Calu3 (cell line): ENCODE results near the gene TNFSF15. TPM values are rescaled to one million over a fixed set of nuclear protein-coding genes. Genes with fewer than 3 reads are reported as not detected.

Experiments used
- BruUV-seq: library from RNA; stranded (reverse); fragments of 400-500 nt; replicated peaks from 2 replicates; lab custom pipeline; 2021; lab: Mats Ljungman, UMichigan
- CTCF ChIA-PET: fragments of 300-600 bp; sonication (Branson Sonifier 250); formaldehyde crosslinking; loops from one replicate; lab custom pipeline; 2022; ENCODE audit warnings: antibody characterized with exemption; lab: Charles Lee
- DNase-seq: peaks from one replicate; pipeline ENCODE4 v3.0.0; 2022
- H3K27ac Mint-ChIP-seq: one replicate; pipeline ENCODE4 v1.8.0; 2022; ENCODE audit warnings: mixed read lengths; ENCODE audit not compliant: unreplicated experiment
- H3K27me3 Mint-ChIP-seq: one replicate; pipeline ENCODE4 v1.8.0; 2022; ENCODE audit warnings: mixed read lengths; ENCODE audit not compliant: unreplicated experiment
- H3K36me3 Mint-ChIP-seq: one replicate; pipeline ENCODE4 v1.8.0; 2022; ENCODE audit warnings: mild to moderate bottlenecking, moderate library complexity, mixed read lengths; ENCODE audit not compliant: insufficient read depth, unreplicated experiment
- H3K4me1 Mint-ChIP-seq: one replicate; pipeline ENCODE4 v1.8.0; 2022; ENCODE audit warnings: mild to moderate bottlenecking, low read depth, mixed read lengths; ENCODE audit not compliant: unreplicated experiment
- H3K4me3 Mint-ChIP-seq: one replicate; pipeline ENCODE4 v1.8.0; 2022; ENCODE audit warnings: mild to moderate bottlenecking, low read depth, moderate library complexity, mixed read lengths; ENCODE audit not compliant: unreplicated experiment
- H3K9me3 Mint-ChIP-seq: one replicate; pipeline ENCODE4 v1.8.0; 2022; ENCODE audit warnings: low read depth, mixed read lengths; ENCODE audit not compliant: unreplicated experiment
- intact Hi-C: fragments of 100-400 bp; cut with micrococcal nuclease; formaldehyde crosslinking; loops from one replicate; pipeline ENCODE4 v1.10.0; 2022; ENCODE audit not compliant: unreplicated experiment
- total RNA-seq: library from RNA; stranded (reverse); gene quantifications from 2 replicates; pipeline ENCODE4 v1.2.3, GENCODE V29; 2022
- TF ChIP-seq, protein P1 (sequence below): fragments of 200-600 bp; IDR thresholded peaks from one replicate; pipeline ENCODE4 v1.8.0; 2022; ENCODE audit warnings: antibody characterized with exemption; ENCODE audit not compliant: unreplicated experiment

The TNFSF15 gene
- total RNA-seq, 1 experiment from 2014 or later, result 4.9 TPM

DNA sequence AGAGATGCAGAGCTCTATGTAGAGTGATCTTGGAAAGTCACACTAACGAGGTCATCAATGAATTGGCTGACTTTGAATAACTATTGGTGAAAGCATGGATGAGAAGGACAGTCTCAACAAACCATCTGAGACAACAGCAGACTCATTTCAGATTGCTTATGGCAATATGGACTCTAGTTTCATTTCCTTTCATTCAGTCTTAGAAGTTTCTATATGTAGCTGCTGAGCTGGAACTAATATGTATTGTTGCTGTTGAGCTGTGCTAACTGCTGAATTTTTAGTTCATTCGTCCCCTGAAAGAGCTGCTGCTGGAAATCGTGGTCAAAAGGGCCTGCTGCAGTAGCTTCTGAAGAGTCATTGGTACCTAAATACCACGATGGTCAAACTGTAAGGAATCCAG lies 31.3 kb downstream of the TNFSF15 start:
- H3K36me3 Mint-ChIP-seq, result no peaks in the 10 kb centered on the region
- no peak overlapping the region for H3K27ac Mint-ChIP-seq
- H3K4me1 Mint-ChIP-seq, result peaks cover 41% of the 10 kb centered on the region
- DNase-seq, result no peak
- H3K9me3 Mint-ChIP-seq, result no peaks in the 10 kb centered on the region
- CTCF ChIA-PET, result no interaction called here
- BruUV-seq, result no TSS peak
- intact Hi-C loops, result no loop called here
- TF ChIP-seq, protein P1, sequence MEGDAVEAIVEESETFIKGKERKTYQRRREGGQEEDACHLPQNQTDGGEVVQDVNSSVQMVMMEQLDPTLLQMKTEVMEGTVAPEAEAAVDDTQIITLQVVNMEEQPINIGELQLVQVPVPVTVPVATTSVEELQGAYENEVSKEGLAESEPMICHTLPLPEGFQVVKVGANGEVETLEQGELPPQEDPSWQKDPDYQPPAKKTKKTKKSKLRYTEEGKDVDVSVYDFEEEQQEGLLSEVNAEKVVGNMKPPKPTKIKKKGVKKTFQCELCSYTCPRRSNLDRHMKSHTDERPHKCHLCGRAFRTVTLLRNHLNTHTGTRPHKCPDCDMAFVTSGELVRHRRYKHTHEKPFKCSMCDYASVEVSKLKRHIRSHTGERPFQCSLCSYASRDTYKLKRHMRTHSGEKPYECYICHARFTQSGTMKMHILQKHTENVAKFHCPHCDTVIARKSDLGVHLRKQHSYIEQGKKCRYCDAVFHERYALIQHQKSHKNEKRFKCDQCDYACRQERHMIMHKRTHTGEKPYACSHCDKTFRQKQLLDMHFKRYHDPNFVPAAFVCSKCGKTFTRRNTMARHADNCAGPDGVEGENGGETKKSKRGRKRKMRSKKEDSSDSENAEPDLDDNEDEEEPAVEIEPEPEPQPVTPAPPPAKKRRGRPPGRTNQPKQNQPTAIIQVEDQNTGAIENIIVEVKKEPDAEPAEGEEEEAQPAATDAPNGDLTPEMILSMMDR, result no peak
- H3K27me3 Mint-ChIP-seq, result peaks cover 10% of the 10 kb centered on the region
- no peak overlapping the region for H3K4me3 Mint-ChIP-seq

DNA sequence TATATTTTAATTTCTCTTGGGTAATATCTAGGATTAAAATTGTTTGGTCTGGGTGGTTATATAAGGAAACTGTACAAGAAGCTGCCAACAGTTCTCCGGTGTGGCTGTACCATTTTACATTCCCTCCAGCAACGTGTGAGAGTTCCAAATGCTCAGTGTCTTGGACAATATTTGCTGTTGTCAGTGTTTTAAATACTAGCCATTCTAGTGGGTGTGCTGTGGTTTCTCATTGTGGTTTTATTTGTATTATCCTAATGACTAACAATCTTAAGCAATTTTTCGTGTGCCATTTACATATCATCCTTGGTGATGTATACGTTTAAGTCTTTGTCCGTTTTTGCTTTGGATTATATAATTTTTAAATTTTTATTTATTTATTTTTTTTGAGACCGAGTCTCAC lies 34.0 kb downstream of the TNFSF15 start:
- no peak overlapping the region for H3K4me3 Mint-ChIP-seq
- no peak overlapping the region for H3K27ac Mint-ChIP-seq
- intact Hi-C loops, result no loop called here
- H3K9me3 Mint-ChIP-seq, result no peaks in the 10 kb centered on the region
- peaks cover 16% of the 10 kb centered on the region for H3K4me1 Mint-ChIP-seq
- TF ChIP-seq, protein P1, result no peak
- no peak for DNase-seq
- CTCF ChIA-PET, result no interaction called here
- no peaks in the 10 kb centered on the region for H3K27me3 Mint-ChIP-seq
- H3K36me3 Mint-ChIP-seq, result no peaks in the 10 kb centered on the region
- BruUV-seq, result no TSS peak

DNA sequence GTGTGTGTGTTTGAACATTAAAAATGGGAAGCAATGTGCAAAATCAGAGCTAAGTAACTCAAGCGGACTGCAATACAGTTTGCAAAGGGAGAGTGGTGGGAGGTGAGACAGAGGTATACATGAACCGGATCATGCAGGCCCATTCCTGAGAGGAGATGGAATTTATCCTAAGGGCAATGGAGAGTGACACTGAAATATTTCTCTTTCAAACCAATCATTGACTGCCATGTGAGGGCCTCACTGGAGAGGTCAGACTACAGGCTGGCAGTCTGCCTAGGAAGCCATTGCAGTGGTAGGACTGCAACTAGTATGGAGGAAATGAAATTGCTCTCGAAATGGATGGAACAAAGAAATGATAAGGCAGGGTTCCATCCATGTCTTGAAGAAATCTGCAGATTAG lies 34.8 kb downstream of the TNFSF15 start:
- DNase-seq, result no peak
- TF ChIP-seq, protein P1, result no peak
- Mint-ChIP-seq H3K4me3 (no peak overlapping the region), H3K27ac (no peak overlapping the region), H3K4me1 (peaks cover 7% of the 10 kb centered on the region), H3K27me3 (no peaks in the 10 kb centered on the region), H3K9me3 (no peaks in the 10 kb centered on the region), H3K36me3 (no peaks in the 10 kb centered on the region)
- intact Hi-C loops, result no loop called here
- CTCF ChIA-PET, result no interaction called here
- no TSS peak for BruUV-seq

DNA sequence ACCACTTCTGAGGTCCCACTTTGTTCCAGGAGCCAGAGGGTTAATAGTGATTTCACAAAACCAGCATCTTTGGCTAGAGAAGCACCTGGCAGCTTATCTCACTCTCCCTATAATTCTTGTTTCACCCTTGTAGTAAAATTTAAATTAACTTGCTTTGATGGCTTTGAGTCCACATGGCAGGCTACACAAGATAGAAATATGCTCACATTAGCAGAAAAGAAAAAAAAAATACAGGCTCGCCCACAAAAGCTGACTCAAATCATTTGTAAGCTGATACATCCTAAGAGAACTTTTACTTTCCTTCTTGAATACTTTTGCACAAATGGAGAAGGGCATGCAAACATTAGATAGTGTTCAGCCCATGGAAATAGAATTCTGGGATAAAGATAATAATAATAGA lies 36.2 kb downstream of the TNFSF15 start:
- CTCF ChIA-PET, result no interaction called here
- no peak overlapping the region for H3K4me3 Mint-ChIP-seq
- H3K9me3 Mint-ChIP-seq, result no peaks in the 10 kb centered on the region
- H3K4me1 Mint-ChIP-seq, result no peaks in the 10 kb centered on the region
- no peaks in the 10 kb centered on the region for H3K36me3 Mint-ChIP-seq
- no peak overlapping the region for H3K27ac Mint-ChIP-seq
- BruUV-seq, result no TSS peak
- intact Hi-C loops, result no loop called here
- no peak for DNase-seq
- no peaks in the 10 kb centered on the region for H3K27me3 Mint-ChIP-seq
- TF ChIP-seq, protein P1, result no peak

DNA sequence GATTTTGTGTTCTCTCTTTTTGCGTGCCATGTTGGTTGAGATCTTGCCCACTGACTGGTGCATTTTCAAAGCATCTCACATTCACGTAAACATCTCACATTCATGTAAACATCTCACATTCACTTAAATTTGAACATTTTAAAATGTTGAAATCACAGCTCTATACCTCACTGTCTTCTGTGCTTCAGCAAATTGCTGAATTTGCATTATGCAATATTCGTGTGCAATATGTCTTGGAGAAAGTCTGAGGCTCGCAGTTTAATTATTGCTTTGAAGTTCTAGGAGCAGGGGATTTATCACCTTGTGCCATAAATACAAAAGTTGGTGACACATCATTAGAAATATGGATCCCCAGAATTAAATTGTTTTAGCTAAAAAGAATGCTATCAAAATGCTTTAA lies 42.6 kb downstream of the TNFSF15 start:
- Mint-ChIP-seq H3K27me3 (no peaks in the 10 kb centered on the region), H3K36me3 (no peaks in the 10 kb centered on the region), H3K4me3 (no peak overlapping the region), H3K4me1 (no peaks in the 10 kb centered on the region), H3K27ac (no peak overlapping the region), H3K9me3 (no peaks in the 10 kb centered on the region)
- no peak for DNase-seq
- TF ChIP-seq, protein P1, result no peak
- intact Hi-C loops, result no loop called here
- CTCF ChIA-PET, result no interaction called here
- no TSS peak for BruUV-seq
